ENCODE data around the gene PIK3C2B.
"Not testable (repeated sequence)": the region's sequence is repeated elsewhere in the genome, so short reads cannot be mapped to it uniquely, and the experiment has no call there.

Gene PIK3C2B

GRCh38 chr1:204494281-204495077 lies at the start of gene PIK3C2B:
Gene PIK3C2B (minus strand): TSS chr1:204494805. CDS start chr1:204469802, 25,003 bp downstream.
- peak; percentile 44 to 64 for DNase-seq (ENCODE audit: low read depth in 2 of 2)

GRCh38 chr1:204544321-204544720 lies 49.7 kb upstream of the PIK3C2B start:
- no peak for DNase-seq (ENCODE audit: low read depth in 2 of 2)

GRCh38 chr1:204541626-204542025 lies 47.0 kb upstream of the PIK3C2B start:
- DNase-seq (ENCODE audit: low read depth in 2 of 2), result no peak

- DNase-seq (ENCODE audit: low read depth in 2 of 2), result no peak
Measured at GRCh38 chr1:204532832-204533231, 38.2 kb upstream of the PIK3C2B start.

- no peak for DNase-seq (ENCODE audit: low read depth in 2 of 2)
Measured at GRCh38 chr1:204530932-204531331, 36.3 kb upstream of the PIK3C2B start.

- no peak for DNase-seq (ENCODE audit: low read depth in 2 of 2)
Measured at GRCh38 chr1:204529371-204529895, 34.8 kb upstream of the PIK3C2B start.

GRCh38 chr1:204528677-204529076 lies 34.1 kb upstream of the PIK3C2B start:
- no peak for DNase-seq (ENCODE audit: low read depth in 2 of 2)

- no peak for DNase-seq (ENCODE audit: low read depth in 2 of 2)
Measured at GRCh38 chr1:204528241-204528640, 33.6 kb upstream of the PIK3C2B start.

GRCh38 chr1:204524986-204525385 lies 30.4 kb upstream of the PIK3C2B start:
- no peak for DNase-seq (ENCODE audit: low read depth in 2 of 2)

GRCh38 chr1:204523605-204524215 lies 29.1 kb upstream of the PIK3C2B start:
- no peak for DNase-seq (ENCODE audit: low read depth in 2 of 2)

- DNase-seq (ENCODE audit: low read depth in 2 of 2), result not testable (repeated sequence)
Measured at GRCh38 chr1:204521941-204522521, 27.4 kb upstream of the PIK3C2B start.

- peak in 1 of 2 experiments; percentile 15 for DNase-seq (ENCODE audit: low read depth in 2 of 2)
Measured at GRCh38 chr1:204520834-204521709, 26.5 kb upstream of the PIK3C2B start.

- DNase-seq (ENCODE audit: low read depth in 2 of 2), result peak in 1 of 2 experiments; percentile 15
Measured at GRCh38 chr1:204517382-204517781, 22.8 kb upstream of the PIK3C2B start.

GRCh38 chr1:204516180-204516879 lies 21.7 kb upstream of the PIK3C2B start, which contains the start of gene MDM4:
Gene MDM4 (plus strand): TSS chr1:204516406. CDS start chr1:204525519, 9,113 bp downstream.
- peak; percentile 89 for DNase-seq (ENCODE audit: low read depth in 2 of 2)

- no peak for DNase-seq (ENCODE audit: low read depth in 2 of 2)
Measured at GRCh38 chr1:204514828-204515227, 20.2 kb upstream of the PIK3C2B start.

- DNase-seq (ENCODE audit: low read depth in 2 of 2), result peak in 1 of 2 experiments; percentile 17
Measured at GRCh38 chr1:204513117-204513716, 18.6 kb upstream of the PIK3C2B start.

- no peak for DNase-seq (ENCODE audit: low read depth in 2 of 2)
Measured at GRCh38 chr1:204511366-204511765, 16.8 kb upstream of the PIK3C2B start.

GRCh38 chr1:204509186-204509635 lies 14.6 kb upstream of the PIK3C2B start:
- no peak for DNase-seq (ENCODE audit: low read depth in 2 of 2)

- DNase-seq (ENCODE audit: low read depth in 2 of 2), result peak in 1 of 2 experiments; percentile 20
Measured at GRCh38 chr1:204507317-204508105, 12.9 kb upstream of the PIK3C2B start.

Measured in stimulated activated CD4-positive, alpha-beta T cell treated with anti-CD3 and anti-CD28 coated beads, Interleukin-12 subunit alpha, Interleukin-12 subunit beta, amount 100 ng/mL, for 24 hours (primary cell).